ENCODE measurements around the gene GRIA1.

DNA sequence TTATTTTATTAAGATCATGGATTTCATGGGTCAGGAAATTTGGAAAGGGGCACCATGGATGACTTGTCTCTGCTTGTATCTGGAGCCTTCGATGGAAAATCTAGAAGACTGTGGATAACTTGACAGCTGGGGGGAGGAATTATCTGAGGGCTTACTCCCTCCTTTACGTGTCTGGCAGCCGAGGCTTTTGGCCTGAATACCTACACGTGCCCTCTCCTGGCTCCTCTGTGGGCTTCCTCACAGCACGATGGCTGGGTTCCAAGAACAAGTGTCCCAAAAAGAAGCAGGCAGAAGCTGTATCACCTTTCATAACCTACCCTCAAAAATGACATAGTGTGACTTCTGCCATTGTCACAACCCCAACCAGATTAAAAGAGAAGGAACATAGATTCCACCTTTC, 228.9 kb downstream of the GRIA1 start:
- TF ChIP-seq, protein P1, sequence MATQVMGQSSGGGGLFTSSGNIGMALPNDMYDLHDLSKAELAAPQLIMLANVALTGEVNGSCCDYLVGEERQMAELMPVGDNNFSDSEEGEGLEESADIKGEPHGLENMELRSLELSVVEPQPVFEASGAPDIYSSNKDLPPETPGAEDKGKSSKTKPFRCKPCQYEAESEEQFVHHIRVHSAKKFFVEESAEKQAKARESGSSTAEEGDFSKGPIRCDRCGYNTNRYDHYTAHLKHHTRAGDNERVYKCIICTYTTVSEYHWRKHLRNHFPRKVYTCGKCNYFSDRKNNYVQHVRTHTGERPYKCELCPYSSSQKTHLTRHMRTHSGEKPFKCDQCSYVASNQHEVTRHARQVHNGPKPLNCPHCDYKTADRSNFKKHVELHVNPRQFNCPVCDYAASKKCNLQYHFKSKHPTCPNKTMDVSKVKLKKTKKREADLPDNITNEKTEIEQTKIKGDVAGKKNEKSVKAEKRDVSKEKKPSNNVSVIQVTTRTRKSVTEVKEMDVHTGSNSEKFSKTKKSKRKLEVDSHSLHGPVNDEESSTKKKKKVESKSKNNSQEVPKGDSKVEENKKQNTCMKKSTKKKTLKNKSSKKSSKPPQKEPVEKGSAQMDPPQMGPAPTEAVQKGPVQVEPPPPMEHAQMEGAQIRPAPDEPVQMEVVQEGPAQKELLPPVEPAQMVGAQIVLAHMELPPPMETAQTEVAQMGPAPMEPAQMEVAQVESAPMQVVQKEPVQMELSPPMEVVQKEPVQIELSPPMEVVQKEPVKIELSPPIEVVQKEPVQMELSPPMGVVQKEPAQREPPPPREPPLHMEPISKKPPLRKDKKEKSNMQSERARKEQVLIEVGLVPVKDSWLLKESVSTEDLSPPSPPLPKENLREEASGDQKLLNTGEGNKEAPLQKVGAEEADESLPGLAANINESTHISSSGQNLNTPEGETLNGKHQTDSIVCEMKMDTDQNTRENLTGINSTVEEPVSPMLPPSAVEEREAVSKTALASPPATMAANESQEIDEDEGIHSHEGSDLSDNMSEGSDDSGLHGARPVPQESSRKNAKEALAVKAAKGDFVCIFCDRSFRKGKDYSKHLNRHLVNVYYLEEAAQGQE (IDR thresholded peaks at IDR 0.05; ENCODE audit: low read depth, low read length): no peak
- TF ChIP-seq, protein P2, sequence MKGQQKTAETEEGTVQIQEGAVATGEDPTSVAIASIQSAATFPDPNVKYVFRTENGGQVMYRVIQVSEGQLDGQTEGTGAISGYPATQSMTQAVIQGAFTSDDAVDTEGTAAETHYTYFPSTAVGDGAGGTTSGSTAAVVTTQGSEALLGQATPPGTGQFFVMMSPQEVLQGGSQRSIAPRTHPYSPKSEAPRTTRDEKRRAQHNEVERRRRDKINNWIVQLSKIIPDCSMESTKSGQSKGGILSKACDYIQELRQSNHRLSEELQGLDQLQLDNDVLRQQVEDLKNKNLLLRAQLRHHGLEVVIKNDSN (IDR thresholded peaks at IDR 0.05; ENCODE audit: borderline replicate concordance, extremely low read length, insufficient read depth, low read depth, low read length): no peak
- TF ChIP-seq JUND (IDR thresholded peaks at IDR 0.05; ENCODE audit: low read depth, low read length) (no peak), BACH1 (IDR thresholded peaks at IDR 0.05; ENCODE audit: borderline replicate concordance) (no peak), CHD4 (IDR thresholded peaks at IDR 0.05) (no peak), EZH2 (IDR thresholded peaks at IDR 0.05; ENCODE audit: borderline replicate concordance, control insufficient read depth, low read depth, low read length) (no peak), IRF4 (IDR thresholded peaks at IDR 0.05; ENCODE audit: low read depth, low read length) (no peak), TARDBP (IDR thresholded peaks at IDR 0.05; ENCODE audit: borderline replicate concordance) (no peak)
- TF ChIP-seq, protein P3, sequence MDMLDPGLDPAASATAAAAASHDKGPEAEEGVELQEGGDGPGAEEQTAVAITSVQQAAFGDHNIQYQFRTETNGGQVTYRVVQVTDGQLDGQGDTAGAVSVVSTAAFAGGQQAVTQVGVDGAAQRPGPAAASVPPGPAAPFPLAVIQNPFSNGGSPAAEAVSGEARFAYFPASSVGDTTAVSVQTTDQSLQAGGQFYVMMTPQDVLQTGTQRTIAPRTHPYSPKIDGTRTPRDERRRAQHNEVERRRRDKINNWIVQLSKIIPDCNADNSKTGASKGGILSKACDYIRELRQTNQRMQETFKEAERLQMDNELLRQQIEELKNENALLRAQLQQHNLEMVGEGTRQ (IDR thresholded peaks at IDR 0.05; ENCODE audit: borderline replicate concordance, low read depth, low read length): no peak

Data from GM12878 (cell line).